Neural cell (in vitro differentiated cells): ENCODE data around the gene ENPP5. TPM values are rescaled to one million over a fixed set of nuclear protein-coding genes. Genes with fewer than 3 reads are reported as not detected.

Experiments used
- H2AFZ ChIP-seq: fragments of 200-600, 300-800 bp; sonication (generic), shearing (Covaris generic); 2 replicates; pipeline ENCODE4 v1.6.0; 2014; ENCODE audit warnings: low read depth, mild to moderate bottlenecking, antibody characterized with exemption, low read length, moderate library complexity
- H3F3A ChIP-seq: fragments of 200-600 bp; shearing (Covaris generic); 2 replicates; pipeline ENCODE4 v1.6.1; 2016; ENCODE audit warnings: mild to moderate bottlenecking, moderate library complexity, mixed read lengths, antibody characterized with exemption, low read length; ENCODE audit not compliant: insufficient read depth, poor library complexity, severe bottlenecking
- H3K27ac ChIP-seq: fragments of 200-600, 300-800 bp; sonication (generic), shearing (Covaris generic); 2 replicates; pipeline ENCODE4 v1.5.1; 2014; ENCODE audit warnings: mild to moderate bottlenecking, low read length, moderate library complexity
- H3K27me3 ChIP-seq: fragments of 300-800, 200-600 bp; sonication (generic), shearing (Covaris generic); 2 replicates; pipeline ENCODE4 v1.6.0; 2014; ENCODE audit warnings: mild to moderate bottlenecking, low read depth, low read length, moderate library complexity; ENCODE audit not compliant: insufficient read depth
- H3K36me3 ChIP-seq: fragments of 300-800, 200-600 bp; sonication (generic), shearing (Covaris generic); 2 replicates; pipeline ENCODE4 v1.5.1; 2014; ENCODE audit warnings: mild to moderate bottlenecking, antibody characterized with exemption, low read length, moderate library complexity; ENCODE audit not compliant: insufficient read depth
- H3K4me2 ChIP-seq: fragments of 300-800, 200-600 bp; sonication (generic), shearing (Covaris generic); 2 replicates; pipeline ENCODE4 v1.6.0; 2014; ENCODE audit warnings: mild to moderate bottlenecking, low read length
- H3K4me3 ChIP-seq: fragments of 300-800, 200-600 bp; sonication (generic), shearing (Covaris generic); 2 replicates; pipeline ENCODE4 v1.5.1; 2014; ENCODE audit warnings: mild to moderate bottlenecking, low read length, moderate library complexity
- H3K79me2 ChIP-seq: fragments of 200-600 bp; shearing (Covaris generic); replicated peaks from 2 replicates; pipeline ENCODE4 v1.6.0; 2014; ENCODE audit warnings: mild to moderate bottlenecking, low read length, moderate library complexity; ENCODE audit not compliant: insufficient read depth
- H3K9ac ChIP-seq: fragments of 300-800, 200-600 bp; sonication (generic), shearing (Covaris generic); 2 replicates; pipeline ENCODE4 v1.6.1; 2016; ENCODE audit warnings: mild to moderate bottlenecking, low read length, mixed read lengths
- H3K9me2 ChIP-seq: fragments of 200-600 bp; shearing (Covaris generic); 2 replicates; pipeline ENCODE4 v1.6.1; 2016; ENCODE audit warnings: mild to moderate bottlenecking, low read length, mixed read lengths; ENCODE audit not compliant: insufficient read depth
- H3K9me3 ChIP-seq: fragments of 200-600, 300-800 bp; sonication (generic), shearing (Covaris generic); 2 replicates; pipeline ENCODE4 v1.6.1; 2016; ENCODE audit warnings: mild to moderate bottlenecking, mixed run types, low read length, moderate library complexity, mixed read lengths
- H4K20me1 ChIP-seq: fragments of 200-600 bp; shearing (Covaris generic); 2 replicates; pipeline ENCODE4 v1.6.1; 2016; ENCODE audit warnings: mild to moderate bottlenecking, mixed run types; ENCODE audit not compliant: insufficient read depth
- CTCF ChIP-seq: fragments of 450-650 bp; IDR thresholded peaks from 2 replicates; pipeline ENCODE4 v1.5.1; 2014; ENCODE audit warnings: antibody characterized with exemption, mild to moderate bottlenecking, moderate library complexity; ENCODE audit not compliant: poor library complexity, severe bottlenecking
- EP300 ChIP-seq: fragments of 450-650 bp; conservative IDR thresholded peaks from 2 replicates; pipeline ENCODE4 v1.6.1; 2014; ENCODE audit warnings: antibody characterized with exemption, mild to moderate bottlenecking, moderate library complexity; ENCODE audit not compliant: poor library complexity, severe bottlenecking
- EZH2 ChIP-seq: fragments of 200-600, 300-800 bp; shearing (Covaris generic), sonication (generic); IDR thresholded peaks from 2 replicates; pipeline ENCODE4 v1.6.1; 2014; ENCODE audit warnings: antibody characterized with exemption, low read length, borderline replicate concordance, mild to moderate bottlenecking; ENCODE audit not compliant: insufficient read depth, poor library complexity, severe bottlenecking
- MXI1 ChIP-seq: fragments of 450-650 bp; conservative IDR thresholded peaks from 2 replicates; pipeline ENCODE4 v1.6.1; 2014; ENCODE audit warnings: antibody characterized with exemption, mild to moderate bottlenecking; ENCODE audit not compliant: poor library complexity, severe bottlenecking
- POLR2AphosphoS5 ChIP-seq: IDR thresholded peaks from 2 replicates; pipeline ENCODE4 v1.6.1; 2012
- RAD21 ChIP-seq: fragments of 450-650 bp; conservative IDR thresholded peaks from 2 replicates; pipeline ENCODE4 v1.6.1; 2014; ENCODE audit warnings: antibody characterized with exemption, mild to moderate bottlenecking, moderate library complexity
- REST ChIP-seq: IDR thresholded peaks from 2 replicates; pipeline ENCODE4 v1.6.1; 2012; ENCODE audit warnings: borderline replicate concordance
- SMC3 ChIP-seq: fragments of 450-650 bp; conservative IDR thresholded peaks from 2 replicates; pipeline ENCODE4 v1.6.1; 2014; ENCODE audit warnings: antibody characterized with exemption, mild to moderate bottlenecking, moderate library complexity; ENCODE audit not compliant: poor library complexity
- TAF1 ChIP-seq: IDR thresholded peaks from 2 replicates; pipeline ENCODE4 v1.6.1; 2012; ENCODE audit warnings: low read depth
- polyA plus RNA-seq: library from polyadenylated mRNA; depleted of rRNA; stranded (reverse); fragments of >200 nt; gene quantifications from 2 replicates; pipeline ENCODE4 v1.2.3, GENCODE V29; 2014

Gene ENPP5
- polyA plus RNA-seq, 1 donor from 2014 or later: 1.1 TPM

DNA sequence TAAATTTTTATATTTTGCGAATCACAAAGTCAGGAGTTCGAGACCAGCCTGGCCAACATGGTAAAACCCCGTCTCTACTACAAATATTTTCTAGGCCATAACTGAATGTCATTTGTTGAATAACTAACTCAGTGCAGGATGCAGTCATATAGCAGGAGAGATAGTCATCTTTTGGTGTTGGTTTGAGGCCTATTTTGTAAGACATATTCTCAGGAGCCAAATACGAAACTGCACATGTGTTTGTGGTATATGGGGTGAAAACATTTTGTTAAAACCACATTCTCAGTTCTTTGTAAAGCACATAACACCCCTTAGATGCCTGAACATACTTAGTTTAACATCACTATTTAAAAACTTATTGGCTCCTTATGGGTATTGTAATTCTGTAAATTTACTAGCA is 4.7 kb upstream of the ENPP5 start:
- H2AFZ ChIP-seq: no peak overlapping the region
- H4K20me1 ChIP-seq: no peaks in the 10 kb centered on the region
- H3K36me3 ChIP-seq: no peaks in the 10 kb centered on the region
- TF ChIP-seq TAF1 (no peak), EP300 (no peak), EZH2 (no peak), POLR2AphosphoS5 (no peak), SMC3 (no peak), REST (no peak)
- H3K9me3 ChIP-seq: no peaks in the 10 kb centered on the region
- H3K27me3 ChIP-seq: peaks cover 3% of the 10 kb centered on the region
- H3K79me2 ChIP-seq: no peaks in the 10 kb centered on the region
- H3K9ac ChIP-seq: no peak overlapping the region
- no peak overlapping the region for H3K4me3 ChIP-seq
- no peaks in the 10 kb centered on the region for H3F3A ChIP-seq
- H3K27ac ChIP-seq: no peak overlapping the region
- no peaks in the 10 kb centered on the region for H3K9me2 ChIP-seq
- H3K4me2 ChIP-seq: no peak overlapping the region

DNA sequence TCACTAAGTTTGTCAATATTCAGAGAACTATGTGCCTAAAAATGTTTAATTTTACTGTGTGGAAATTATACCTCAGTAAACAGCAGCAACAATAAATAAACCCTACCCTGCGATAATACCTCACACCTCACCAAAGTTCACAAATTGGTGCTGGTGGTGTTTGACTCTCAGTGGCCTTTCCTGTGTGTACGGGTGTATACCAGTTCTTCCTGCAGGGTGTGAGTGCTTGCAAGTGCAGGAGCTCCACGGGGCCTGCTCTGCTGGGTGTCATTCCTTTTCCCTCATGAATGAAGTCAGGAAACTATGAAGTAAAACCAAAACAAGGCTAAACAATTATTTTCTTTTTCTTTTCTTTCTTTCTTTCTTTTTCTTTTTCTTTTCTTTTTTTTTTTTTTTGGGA is 4.1 kb upstream of the ENPP5 start:
- Histone ChIP-seq H3F3A (no peaks in the 10 kb centered on the region), H3K27ac (no peak overlapping the region), H3K9me2 (no peaks in the 10 kb centered on the region), H3K9ac (no peak overlapping the region), H3K9me3 (no peaks in the 10 kb centered on the region), H3K27me3 (peaks cover 9% of the 10 kb centered on the region), H3K79me2 (no peaks in the 10 kb centered on the region), H4K20me1 (no peaks in the 10 kb centered on the region), H2AFZ (no peak overlapping the region), H3K36me3 (no peaks in the 10 kb centered on the region), H3K4me3 (no peak overlapping the region), H3K4me2 (no peak overlapping the region)
- TF ChIP-seq REST (no peak), CTCF (no peak), SMC3 (no peak), TAF1 (no peak), EZH2 (no peak), EP300 (no peak), RAD21 (no peak), POLR2AphosphoS5 (no peak), MXI1 (no peak)
